Stimulated activated CD4-positive, alpha-beta T cell treated with anti-CD3 and anti-CD28 coated beads, Interleukin-4, amount 100 ng/mL, for 48 hours (primary cell): ENCODE data around the gene FIGNL1.
"Not testable (repeated sequence)": the region's sequence is repeated elsewhere in the genome, so short reads cannot be mapped to it uniquely, and the experiment has no call there.

Source experiments
- DNase-seq, 2 donors: peaks; one replicate each; pipeline ENCODE4 v3.0.0-alpha.2; 2020; ENCODE audit warnings: low read depth in 2 of 2

The FIGNL1 gene

DNA sequence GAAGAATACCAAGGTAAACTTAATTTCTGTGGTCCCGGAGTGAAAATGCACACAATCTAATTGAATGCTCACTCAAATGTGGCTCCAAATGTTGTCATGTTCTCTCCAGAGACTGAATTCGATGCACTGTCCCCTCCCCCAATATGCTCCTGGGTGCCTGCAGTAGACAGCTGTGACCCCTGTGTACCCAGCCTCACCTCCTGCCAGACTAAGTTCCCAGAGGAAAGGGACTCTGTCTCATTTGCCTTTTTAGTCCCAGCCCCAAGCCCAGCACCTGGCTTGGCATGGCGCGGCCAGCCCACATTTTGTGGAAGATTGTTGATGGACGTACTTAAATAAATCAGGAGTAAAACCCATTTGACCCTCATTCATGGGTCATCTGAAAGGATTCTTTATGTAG is 21.8 kb upstream of the FIGNL1 start:
- DNase-seq: no peak

DNA sequence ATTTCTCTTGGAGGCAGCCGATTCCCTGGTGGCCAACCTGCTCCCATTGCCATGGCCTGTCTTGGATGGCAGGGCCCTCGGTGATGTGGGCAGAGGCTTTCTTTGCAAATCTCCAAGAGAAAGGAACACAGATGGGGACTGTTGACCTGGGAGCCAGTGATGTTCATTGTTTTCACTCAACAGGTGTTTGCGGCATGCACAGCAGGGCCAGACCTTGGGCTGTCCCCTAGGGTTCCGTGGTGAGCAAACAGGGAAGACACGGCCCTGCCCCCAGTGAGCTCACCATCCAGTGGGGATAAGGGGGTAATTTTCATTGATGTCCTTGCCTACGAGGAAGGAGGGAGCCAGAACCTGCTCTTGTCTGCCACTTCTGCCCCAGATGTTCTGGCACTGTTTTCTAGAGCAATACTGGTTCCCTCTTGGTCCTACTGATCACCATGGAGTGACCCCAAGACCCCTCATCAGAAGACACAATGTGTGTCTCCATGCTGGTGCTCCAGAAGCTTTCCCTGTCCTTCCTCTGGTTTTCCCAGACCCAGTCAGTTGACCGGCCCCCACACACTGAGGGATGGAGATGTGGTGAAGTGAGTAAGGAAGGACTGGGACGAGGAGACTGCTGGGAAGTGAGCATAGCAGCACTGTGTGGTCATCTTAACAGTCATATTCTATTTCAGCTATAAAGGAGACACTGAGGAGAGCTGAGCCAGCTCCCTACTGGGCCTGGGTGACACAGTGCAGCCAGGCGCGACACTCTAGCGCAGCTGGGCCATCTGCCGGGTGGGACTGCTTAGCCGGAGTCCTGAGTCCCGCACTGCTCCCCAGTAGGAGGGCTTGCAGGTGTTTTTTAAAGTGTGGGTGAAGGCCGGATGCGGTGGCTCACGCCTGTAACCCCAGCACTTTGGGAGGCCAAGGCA is 20.4 kb upstream of the FIGNL1 start:
- DNase-seq: no peak

DNA sequence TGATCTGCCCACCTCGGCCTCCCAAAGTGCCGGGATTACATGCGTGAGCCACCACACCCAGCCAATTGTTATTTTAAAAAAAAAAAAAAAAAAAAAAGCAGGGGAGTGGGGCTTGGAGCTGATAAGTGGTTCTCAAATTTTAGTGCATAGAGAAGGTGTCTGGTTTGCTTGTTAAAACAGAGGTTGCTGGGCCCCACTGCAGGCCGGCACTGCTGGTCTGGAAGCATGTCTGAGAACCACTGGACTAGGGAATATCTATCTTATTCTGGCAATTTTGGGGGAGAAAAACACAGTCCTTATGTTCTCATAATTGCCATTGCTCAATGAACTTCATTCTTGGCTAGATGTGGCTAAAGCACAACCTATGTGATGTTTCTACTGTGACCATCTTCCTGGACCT is 19.0 kb upstream of the FIGNL1 start:
- no peak for DNase-seq

DNA sequence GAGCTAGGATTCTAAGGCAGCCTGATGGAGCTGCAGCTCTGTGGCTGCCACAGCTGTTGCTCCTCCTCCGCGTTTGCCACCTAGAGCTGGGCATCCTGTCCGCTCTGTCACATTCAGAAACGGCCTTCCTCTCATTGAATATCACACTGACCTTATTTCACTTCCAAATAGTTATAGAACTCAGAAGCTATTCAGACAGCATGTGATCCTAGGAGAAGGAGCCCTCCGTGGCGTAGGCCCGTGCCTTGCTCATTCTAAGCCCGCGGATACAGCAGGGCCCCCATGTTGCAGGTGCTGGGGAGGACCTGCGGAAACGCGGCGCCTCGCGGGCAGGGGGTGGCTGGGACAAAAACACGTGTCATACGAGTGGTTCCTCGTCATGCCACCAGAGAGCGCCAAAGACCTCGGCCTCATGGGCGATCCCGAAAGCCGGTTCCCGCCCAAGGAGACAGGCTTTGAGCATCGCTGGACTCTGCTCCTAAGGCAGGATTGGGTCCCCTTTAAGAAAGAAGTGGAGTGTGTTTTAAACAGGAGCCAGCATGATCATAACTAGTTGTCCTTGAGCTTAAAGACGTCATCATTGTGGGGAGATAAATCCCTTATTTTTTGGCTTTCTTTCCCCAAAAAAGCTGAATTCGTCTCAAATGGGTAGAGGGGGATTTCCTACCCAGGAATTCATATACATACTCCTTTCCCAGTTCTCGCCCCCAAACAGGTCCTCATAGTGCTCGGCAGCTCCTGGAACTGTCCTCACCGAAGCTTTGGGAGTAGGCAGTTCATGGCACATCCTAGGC is 17.9 kb upstream of the FIGNL1 start:
- DNase-seq: peak; percentile 73 to 79

DNA sequence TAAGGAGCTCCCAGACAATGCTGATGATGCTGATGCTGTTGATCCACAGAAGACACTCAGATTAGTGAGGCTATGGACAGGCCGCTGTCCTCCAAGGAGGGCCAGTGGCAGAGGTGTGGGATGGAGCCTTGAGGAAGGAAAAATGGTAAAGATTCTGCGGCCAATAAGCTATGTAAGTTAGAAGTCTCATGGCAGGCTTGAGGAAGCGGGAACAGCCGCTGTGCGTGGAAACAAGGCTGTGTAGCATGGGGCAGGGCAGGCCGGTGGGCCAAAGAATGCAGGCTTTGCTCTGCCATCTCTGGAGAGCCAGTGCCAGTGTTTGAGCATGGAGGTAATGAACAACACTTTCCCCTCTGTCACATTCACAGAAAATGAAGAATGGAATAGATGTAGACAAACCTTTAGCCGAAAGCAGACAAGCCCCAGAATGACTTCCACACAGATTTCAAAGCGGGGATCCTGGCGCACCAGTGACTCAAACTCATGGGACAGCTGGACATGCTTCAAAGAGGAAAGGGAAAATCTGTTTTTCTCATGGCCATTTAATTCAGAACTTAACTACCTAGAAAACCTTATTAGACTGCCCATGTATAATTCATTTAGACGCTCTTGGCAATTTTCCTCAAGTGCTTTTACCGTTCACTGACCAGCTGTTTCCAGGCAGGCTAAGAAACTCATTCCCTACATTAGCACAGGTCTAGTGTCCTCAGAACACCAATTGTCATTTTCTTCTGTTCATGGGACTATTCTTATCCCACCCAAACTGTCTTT is 16.9 kb upstream of the FIGNL1 start:
- DNase-seq: no peak

DNA sequence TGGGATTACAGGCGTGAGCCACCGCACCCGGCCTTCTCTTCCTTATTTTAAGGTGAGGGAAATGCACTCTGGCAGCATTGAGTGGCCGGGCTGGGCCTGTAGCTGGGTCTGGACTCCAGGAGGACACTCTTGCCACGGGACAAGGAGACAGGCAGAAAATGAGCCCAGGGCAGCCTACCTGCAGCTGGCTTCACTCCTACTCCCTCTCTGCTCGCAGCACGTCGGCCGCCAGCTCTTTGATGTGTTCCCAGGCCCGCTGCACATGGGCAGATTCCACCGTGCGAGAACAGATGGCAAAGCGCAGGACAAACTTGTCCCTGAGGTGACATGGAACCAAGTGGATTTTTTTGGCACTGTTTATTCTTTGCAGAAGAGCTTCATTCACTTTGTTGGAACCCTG is 12.9 kb upstream of the FIGNL1 start:
- DNase-seq: no peak

DNA sequence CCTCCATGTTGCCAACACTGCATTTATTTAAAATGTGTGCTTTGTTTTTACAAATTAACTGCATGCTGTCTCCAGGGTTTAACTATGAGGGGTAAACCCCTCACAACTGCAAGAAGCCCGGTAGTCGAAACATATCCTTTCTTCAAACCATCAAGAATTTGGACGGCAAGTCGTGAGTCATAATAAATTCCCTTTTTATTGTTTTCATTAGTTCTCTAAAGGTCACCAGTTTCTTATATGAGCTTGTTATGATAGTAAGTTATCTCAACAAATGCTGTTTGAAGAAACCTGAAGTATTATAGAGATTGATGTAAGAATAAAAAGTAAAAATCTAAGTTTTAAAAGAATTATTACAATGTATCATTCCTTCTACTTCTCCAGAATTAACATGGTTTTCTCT is 12.2 kb upstream of the FIGNL1 start:
- no peak for DNase-seq

DNA sequence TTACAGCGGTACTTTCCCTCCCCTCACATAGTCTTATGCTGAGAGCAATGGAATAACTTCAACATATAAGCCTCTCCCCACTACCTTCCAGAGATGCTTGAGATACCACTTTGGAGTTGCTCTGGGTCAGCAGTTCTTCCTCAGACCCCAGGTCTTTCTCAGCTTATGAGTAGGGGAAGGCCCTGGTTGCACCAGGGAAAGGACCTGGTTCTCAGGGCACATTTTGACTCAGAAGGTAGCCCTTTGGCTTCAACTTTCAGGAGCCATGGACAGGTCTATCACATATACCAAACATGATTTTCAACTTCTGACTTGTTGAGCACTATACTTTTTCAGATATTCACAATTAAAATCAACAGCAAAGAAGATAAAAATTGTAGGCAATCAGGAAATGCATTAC is 11.5 kb upstream of the FIGNL1 start:
- no peak for DNase-seq

DNA sequence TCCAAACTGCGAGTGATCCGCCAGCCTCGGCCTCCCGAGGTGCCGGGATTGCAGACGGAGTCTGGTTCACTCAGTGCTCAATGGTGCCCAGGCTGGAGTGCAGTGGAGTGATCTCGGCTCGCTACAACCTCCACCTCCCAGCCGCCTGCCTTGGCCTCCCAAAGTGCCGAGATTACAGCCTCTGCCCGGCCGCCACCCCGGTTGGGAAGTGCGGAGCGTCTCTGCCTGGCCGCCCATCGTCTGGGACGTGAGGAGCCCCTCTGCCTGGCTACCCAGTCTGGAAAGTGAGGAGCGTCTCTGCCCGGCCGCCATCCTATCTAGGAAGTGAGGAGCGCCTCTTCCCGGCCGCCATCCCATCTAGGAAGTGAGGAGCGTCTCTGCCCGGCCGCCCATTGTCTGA is 9.0 kb upstream of the FIGNL1 start:
- DNase-seq: not testable (repeated sequence)

DNA sequence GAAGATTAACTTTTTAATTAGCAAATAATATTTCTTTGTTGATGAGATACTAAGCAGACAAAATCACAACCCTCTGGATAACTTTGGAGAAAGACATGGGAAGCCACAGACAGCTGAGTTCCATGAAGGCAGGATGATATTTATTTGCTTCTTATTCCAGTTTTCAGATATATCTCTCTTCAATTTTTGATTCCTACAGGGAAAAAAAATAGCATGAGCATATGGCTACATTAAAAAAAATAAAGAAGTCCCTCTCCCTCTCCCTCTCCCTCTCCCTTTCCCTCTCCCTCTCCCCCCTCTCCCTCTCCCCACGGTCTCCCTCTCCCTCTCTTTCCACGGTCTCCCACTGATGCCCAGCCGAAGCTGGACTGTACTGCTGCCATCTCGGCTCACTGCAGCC is 8.5 kb upstream of the FIGNL1 start:
- DNase-seq: not testable (repeated sequence)

DNA sequence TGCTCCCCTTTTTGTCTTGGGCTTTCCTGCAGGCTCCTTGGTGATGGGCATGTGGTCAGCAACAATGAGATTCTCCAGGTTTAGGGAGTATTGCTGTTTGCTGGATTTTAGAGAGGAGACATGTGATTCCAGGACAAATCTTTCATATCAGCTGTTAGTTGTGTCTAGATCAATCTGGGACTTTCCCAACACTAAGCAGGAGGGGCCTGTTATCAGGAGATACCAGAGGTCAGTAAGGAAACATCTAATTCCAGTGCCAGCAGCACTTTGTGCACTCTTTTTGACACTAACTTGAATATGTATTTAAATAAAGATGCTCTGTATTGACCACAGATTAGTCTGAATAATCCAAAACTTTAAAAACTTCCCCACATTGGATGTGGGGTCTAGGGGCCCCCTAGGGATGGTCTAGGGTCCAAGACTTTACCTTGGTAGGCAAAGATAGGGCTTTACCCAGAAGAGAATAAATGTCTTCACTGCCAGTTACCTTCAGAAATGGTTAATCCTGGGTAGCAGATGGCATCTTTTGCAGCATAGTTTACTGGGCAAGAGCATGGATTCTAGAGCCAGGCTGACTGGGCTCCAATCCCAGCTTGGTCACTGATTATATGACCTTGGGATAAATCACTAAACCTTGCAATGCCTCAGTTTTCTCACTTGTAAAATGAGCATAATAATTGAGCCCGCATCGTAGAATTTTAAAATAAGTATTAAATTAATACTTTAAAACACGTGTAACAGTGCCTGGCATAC is 6.4 kb upstream of the FIGNL1 start:
- no peak for DNase-seq

DNA sequence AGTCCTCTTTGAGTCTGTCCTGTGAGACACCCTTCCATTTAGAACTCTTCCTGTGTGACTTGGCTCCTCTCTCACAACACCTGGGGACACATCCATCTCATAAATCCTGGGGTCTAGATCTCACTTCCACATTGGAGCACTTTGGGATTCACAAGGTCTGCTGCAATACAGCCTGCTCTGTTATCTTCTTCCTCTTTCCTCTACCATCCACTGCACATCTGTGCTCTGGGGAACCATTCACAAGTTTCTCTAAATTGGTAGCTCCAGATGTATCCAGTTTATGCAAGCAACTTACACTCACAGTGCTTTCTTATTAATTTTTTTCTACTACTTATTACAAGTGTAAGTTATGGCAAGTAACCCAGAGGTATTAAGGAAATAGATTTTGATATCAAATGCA is 5.5 kb upstream of the FIGNL1 start:
- no peak for DNase-seq

DNA sequence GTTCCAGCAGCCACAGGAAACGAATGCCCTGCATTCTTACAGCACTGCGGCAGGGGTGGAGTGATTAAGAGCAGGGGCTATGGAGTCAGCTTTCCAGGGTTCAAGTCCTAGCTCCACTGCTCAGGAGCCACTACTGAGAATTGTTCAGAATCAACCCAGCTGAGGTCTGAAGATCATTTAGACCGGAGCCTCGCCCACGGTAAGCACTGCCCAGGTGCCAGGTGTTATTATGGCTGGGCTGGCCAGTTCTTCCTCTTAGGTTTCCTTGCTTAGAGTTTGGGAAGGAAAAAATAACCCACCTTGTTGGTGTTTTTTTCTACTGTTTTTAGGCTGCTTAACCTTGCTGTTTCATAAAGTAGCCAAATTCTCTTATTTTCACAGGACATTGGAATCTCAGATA is 4.8 kb upstream of the FIGNL1 start:
- DNase-seq: no peak

DNA sequence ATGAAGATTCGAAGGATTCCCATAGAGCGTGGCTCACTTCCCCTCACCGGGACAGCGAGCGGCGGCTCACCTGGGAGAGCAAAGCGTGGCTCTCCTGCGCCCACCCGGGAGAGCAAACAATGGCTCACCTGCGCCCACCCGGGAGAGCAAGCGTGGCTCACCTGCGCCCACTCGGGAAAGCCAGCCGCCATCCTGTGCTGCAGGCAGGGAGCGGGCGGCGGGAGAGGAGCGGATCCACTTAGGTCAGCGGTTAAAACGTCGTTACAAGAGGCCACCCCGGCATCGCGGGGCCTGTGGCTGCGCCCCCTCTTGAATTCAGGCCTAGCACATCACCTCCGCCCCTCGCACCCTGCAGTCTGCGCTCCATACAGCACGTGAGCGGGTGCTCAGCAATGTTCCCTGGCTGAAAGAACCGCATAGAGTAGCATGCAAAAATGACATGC is 461 bp upstream of the FIGNL1 start:
- DNase-seq: peak in 1 of 2 donors; percentile 20

DNA sequence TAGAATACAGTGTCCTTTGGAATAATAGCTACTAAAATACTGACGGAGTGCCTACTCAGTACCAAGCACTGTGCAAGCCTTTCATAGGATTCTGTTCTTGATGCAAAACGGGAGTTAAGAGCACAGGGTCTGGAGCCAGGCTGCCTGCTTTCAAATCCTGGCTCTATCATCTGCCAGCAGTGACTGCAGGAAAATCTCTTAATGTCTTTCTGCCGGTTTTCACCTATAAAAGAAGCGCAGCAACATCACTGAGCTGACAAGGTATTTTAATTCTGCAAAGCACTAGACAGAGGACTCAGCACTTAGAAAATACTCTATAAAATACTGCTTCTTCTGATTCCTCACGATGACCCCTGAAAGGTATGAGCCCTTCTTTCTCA is 659 bp downstream of the FIGNL1 start:
- DNase-seq: no peak

DNA sequence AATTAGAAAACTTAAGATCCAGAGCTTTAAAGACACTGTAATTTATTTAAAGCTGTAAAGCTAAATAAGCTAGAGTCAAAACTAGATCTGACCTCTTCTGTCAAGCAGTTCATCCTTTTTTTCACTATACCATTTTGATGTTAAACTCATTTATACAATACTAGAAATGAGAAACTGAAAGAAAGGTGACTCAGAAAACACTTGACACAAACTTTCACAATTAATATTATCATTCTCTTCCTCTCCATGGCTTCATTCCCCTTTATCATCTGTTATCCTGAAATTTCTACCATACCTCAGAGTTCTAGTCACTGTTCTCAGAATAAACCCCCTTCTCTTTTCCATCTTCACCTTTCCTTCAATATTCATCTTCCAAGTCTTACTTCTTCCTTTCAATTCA is 1.3 kb downstream of the FIGNL1 start:
- no peak for DNase-seq

DNA sequence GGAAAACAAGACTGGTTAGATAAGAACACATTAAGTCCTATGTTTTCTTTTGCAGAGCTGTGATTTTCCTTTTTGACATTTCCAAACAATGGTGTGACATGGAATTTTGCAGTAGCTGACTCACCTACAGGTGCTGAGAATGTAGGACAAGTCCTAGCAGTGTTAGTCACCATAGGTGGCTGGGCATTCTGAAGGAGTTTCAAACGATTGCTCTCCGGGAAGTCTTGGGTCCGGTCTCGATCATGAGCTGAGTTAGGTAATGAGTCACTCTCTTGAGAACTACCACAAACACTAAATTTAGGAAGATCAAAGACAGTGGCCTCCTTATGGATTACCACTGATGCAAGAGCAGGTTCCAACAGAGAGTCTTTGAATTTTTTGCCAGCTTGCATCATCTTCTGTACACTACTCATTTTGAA is 3.6 kb downstream of the FIGNL1 start:
- no peak for DNase-seq

DNA sequence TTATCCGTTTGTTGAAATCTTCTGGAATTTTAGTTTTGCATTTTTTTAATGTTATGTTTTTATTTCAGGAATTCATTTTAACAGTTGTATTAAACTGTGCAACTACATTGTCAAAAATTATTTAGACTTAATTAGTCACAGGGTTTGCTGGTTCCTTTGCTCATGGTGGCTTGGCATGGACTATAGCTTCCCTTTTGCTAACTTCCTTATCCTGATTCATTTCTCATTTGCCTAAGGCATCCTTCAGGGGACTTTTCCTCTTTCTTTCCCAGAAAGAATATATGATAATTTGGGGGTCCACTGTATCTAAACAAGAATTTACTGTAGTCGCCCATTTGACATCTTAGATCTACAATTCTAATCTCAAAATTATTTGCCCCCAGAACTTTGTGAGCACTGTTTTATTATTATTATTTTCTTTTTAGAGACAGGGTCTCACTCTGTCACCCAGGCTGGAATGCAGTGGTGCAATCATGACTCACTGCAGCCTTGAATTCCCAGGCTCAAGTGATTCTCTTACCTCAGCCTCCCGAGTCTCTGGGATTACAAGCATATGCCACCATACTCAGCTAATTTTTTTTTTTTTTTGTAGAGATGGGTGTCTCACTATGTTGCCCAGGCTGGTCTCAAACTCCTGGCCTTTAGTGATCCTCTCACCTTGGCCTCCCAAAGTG is 13.9 kb downstream of the FIGNL1 start:
- no peak for DNase-seq

DNA sequence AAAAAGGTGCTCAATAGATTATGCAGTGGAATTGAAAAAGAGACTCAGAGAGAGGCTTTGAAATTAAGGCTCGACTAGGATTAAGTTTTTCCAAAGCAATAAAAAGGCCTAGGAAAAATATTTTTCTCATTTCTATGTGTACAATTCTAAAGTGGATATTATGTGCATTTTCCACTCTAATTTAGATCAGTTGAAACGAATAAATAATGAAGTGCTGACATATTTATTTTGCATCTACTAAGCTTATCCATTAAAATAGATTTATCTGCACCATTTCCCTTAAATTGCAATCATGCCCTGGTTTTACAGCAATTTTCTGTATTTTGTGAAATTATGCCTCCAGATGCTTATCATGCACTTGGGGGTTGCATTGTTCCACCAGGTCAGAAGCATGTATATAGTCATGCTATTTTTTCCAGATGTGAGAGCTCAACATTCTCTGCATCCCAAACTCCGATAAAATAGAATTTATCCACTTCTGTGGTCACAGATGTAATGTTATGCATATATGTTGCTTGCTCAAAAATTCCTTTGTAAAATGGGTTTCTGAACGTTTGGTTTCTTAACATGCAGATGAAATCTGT is 18.3 kb downstream of the FIGNL1 start:
- no peak for DNase-seq

DNA sequence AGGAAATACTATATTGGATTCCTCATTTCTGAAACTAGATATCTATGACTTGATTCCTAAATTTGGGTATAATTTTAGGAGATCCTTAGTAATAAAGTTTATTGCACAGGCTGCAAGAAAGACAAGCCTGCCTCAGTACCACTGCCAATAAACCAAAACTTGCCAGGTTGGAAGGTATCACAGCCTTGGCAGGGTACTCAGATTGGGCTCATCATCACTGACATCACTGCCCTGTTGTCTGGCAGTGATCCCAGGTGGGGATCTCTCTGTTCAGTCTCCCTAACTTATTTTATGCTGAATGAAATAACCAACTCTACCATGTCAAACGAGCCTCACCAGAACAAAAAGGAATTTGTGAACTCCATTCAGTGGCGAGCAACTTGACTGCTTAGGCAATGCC is 18.8 kb downstream of the FIGNL1 start:
- no peak for DNase-seq

DNA sequence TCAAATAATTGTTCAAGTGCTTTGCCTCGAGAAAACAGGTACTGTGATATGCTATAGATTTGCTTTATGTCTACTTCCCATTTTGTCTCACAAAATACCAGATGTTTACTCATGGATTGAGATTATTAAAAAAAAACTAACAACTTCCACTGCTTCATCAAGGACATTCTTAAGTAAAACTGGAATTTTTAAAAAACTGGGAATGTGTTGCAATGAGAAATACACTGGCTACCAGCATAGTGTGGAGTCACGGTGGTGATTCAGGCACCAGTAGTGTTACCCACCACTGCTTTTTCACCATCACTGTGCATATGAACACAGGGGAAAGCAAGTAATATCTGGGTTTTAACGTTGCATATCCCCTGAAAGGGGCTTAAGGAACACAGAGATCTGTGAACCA is 21.2 kb downstream of the FIGNL1 start:
- DNase-seq: no peak
